ENCODE data around the gene PSMD3. TPM values are rescaled to one million over a fixed set of nuclear protein-coding genes. Genes with fewer than 3 reads are reported as not detected.

The PSMD3 gene
- polyA plus RNA-seq, 1 donor (not counting 4 experiments of a cell fraction or from before 2014, with no cell fraction given), result 108 TPM

- Histone ChIP-seq H3K4me2 (ENCODE audit: control insufficient read depth, extremely low read depth, insufficient read depth, low read depth, low read length) (no peak overlapping the region), H3K27me3 (ENCODE audit: control insufficient read depth, extremely low read depth, insufficient read depth, low read length) (no peaks in the 10 kb centered on the region), H3K4me3 (ENCODE audit: control insufficient read depth in 2 of 3, extremely low read depth in 1 of 3, insufficient read depth in 2 of 3, low read depth in 1 of 3, low read length in 3 of 3) (no peak overlapping the region), H3K4me1 (ENCODE audit: control insufficient read depth, extremely low read depth, insufficient read depth, low read length) (peaks cover 13% of the 10 kb centered on the region), H3K79me2 (ENCODE audit: control insufficient read depth, insufficient read depth, low read length) (no peaks in the 10 kb centered on the region), H3K9me1 (ENCODE audit: control insufficient read depth, extremely low read depth, insufficient read depth, low read length) (no peaks in the 10 kb centered on the region), H3K27ac (ENCODE audit: control insufficient read depth, insufficient read depth, low read length) (no peak overlapping the region), H4K20me1 (ENCODE audit: control insufficient read depth, extremely low read depth, insufficient read depth, low read length) (no peaks in the 10 kb centered on the region), H3K9ac (ENCODE audit: control insufficient read depth, extremely low read depth, insufficient read depth, low read length) (no peak overlapping the region), H3K36me3 (ENCODE audit: control insufficient read depth in 2 of 2, extremely low read depth in 1 of 2, insufficient read depth in 2 of 2, low read length in 2 of 2) (no peaks in the 10 kb centered on the region), H3K9me3 (ENCODE audit: control insufficient read depth, low read depth, low read length) (no peaks in the 10 kb centered on the region), H2AFZ (ENCODE audit: control insufficient read depth, low read length) (no peak overlapping the region)
- no peak for TF ChIP-seq CTCF (optimal IDR thresholded peaks at IDR 0.05 in 1 of 3, IDR thresholded peaks at IDR 0.05 in 1 of 3, conservative IDR thresholded peaks at IDR 0.05 in 1 of 3; ENCODE audit: extremely low read depth in 1 of 3, insufficient read depth in 2 of 3, low read length in 3 of 3)
- no peak for TF ChIP-seq EZH2 (IDR thresholded peaks at IDR 0.05; ENCODE audit: low read length)
- DNase-seq (ENCODE audit: low read depth, low spot score) (no peak), FAIRE-seq (no peak)
- dilution Hi-C loops (cut with MboI; ENCODE audit: extremely low pct_ligation_motif_present, low sequenced_read_pairs), result no loop called here
Observed at GRCh38 chr17:39960524-39961041, 20.0 kb upstream of the PSMD3 start.

GRCh38 chr17:39962642-39963220, 17.9 kb upstream of the PSMD3 start, which contains the start of gene GSDMA:
TSS of gene GSDMA (plus strand) at chr17:39963004. CDS start at chr17:39965688, 2,684 bp downstream.
- TF ChIP-seq CTCF (optimal IDR thresholded peaks at IDR 0.05 in 1 of 3, IDR thresholded peaks at IDR 0.05 in 1 of 3, conservative IDR thresholded peaks at IDR 0.05 in 1 of 3; ENCODE audit: extremely low read depth in 1 of 3, insufficient read depth in 2 of 3, low read length in 3 of 3) (no peak), EZH2 (IDR thresholded peaks at IDR 0.05; ENCODE audit: low read length) (no peak)

More at GRCh38 chr17:39962642-39963220, 17.9 kb upstream of the PSMD3 start, which contains the start of gene GSDMA:
- Histone ChIP-seq H2AFZ (ENCODE audit: control insufficient read depth, low read length) (no peak within 1 kb of the TSS), H3K4me1 (ENCODE audit: control insufficient read depth, extremely low read depth, insufficient read depth, low read length) (peaks cover 25% of the 10 kb centered on the region), H3K9me1 (ENCODE audit: control insufficient read depth, extremely low read depth, insufficient read depth, low read length) (no peaks in the 10 kb centered on the region), H3K36me3 (ENCODE audit: control insufficient read depth in 2 of 2, extremely low read depth in 1 of 2, insufficient read depth in 2 of 2, low read length in 2 of 2) (no peaks in the 10 kb centered on the region), H4K20me1 (ENCODE audit: control insufficient read depth, extremely low read depth, insufficient read depth, low read length) (no peaks in the 10 kb centered on the region), H3K9me3 (ENCODE audit: control insufficient read depth, low read depth, low read length) (no peaks in the 10 kb centered on the region), H3K9ac (ENCODE audit: control insufficient read depth, extremely low read depth, insufficient read depth, low read length) (no peak within 1 kb of the TSS), H3K27ac (ENCODE audit: control insufficient read depth, insufficient read depth, low read length) (no peak within 1 kb of the TSS), H3K27me3 (ENCODE audit: control insufficient read depth, extremely low read depth, insufficient read depth, low read length) (no peaks in the 10 kb centered on the region), H3K4me2 (ENCODE audit: control insufficient read depth, extremely low read depth, insufficient read depth, low read depth, low read length) (no peak within 1 kb of the TSS), H3K79me2 (ENCODE audit: control insufficient read depth, insufficient read depth, low read length) (no peaks in the 10 kb centered on the region), H3K4me3 (ENCODE audit: control insufficient read depth in 2 of 3, extremely low read depth in 1 of 3, insufficient read depth in 2 of 3, low read depth in 1 of 3, low read length in 3 of 3) (no peak within 1 kb of the TSS)
- DNase-seq (ENCODE audit: low read depth, low spot score) (no peak), FAIRE-seq (no peak)
- dilution Hi-C loops (cut with MboI; ENCODE audit: extremely low pct_ligation_motif_present, low sequenced_read_pairs), result no loop called here
